HepG2 (cell line): ENCODE measurements around the gene MYBPC2. TPM values are rescaled to one million over a fixed set of nuclear protein-coding genes. Genes with fewer than 3 reads are reported as not detected.

Source experiments
- ARID3A ChIP-seq: IDR thresholded peaks from 2 replicates; pipeline ENCODE4 v1.6.1; 2012; ENCODE audit warnings: low read depth, low read length, improper control_type of control experiment
- ATF5 ChIP-seq: sonication (generic); formaldehyde crosslinking; IDR thresholded peaks from 2 replicates; pipeline ENCODE4 v1.4.0; 2020; ENCODE audit warnings: mild to moderate bottlenecking, low read depth, missing genetic modification reagents
- ATF7 ChIP-seq, 2 experiments: fragments of 450-650 bp in 1 of 2; sonication (generic) in 1 of 2; formaldehyde crosslinking in 1 of 2; IDR thresholded peaks; 2 replicates each; pipeline versions ENCODE4 v1.4.0 to v1.6.1; 2016 to 2020; ENCODE audit warnings: antibody characterized with exemption in 1 of 2, mild to moderate bottlenecking in 1 of 2, missing genetic modification reagents in 1 of 2
- DNMT3B ChIP-seq: conservative IDR thresholded peaks from 2 replicates; pipeline ENCODE4 v1.6.1; 2016; ENCODE audit warnings: missing biosample characterization, control low read depth
- ESRRA ChIP-seq: sonication (generic); formaldehyde crosslinking; IDR thresholded peaks from 2 replicates; pipeline ENCODE4 v1.5.1; 2020; ENCODE audit warnings: mild to moderate bottlenecking, low read depth, missing genetic modification reagents
- LBX2 ChIP-seq: sonication (generic); formaldehyde crosslinking; IDR thresholded peaks from 2 replicates; pipeline ENCODE4 v1.5.0; 2020; ENCODE audit warnings: missing genetic modification reagents, mild to moderate bottlenecking, borderline replicate concordance
- MXD3 ChIP-seq: IDR thresholded peaks from 2 replicates; pipeline ENCODE4 v1.6.1; 2016; ENCODE audit warnings: mild to moderate bottlenecking, missing biosample characterization, missing genetic modification reagents
- PHB2 ChIP-seq: fragments of 450-650 bp; IDR thresholded peaks from 2 replicates; pipeline ENCODE4 v1.6.1; 2018; ENCODE audit not compliant: partially characterized antibody
- PRDM4 ChIP-seq: sonication (generic); formaldehyde crosslinking; IDR thresholded peaks from 2 replicates; pipeline ENCODE4 v1.9.0; 2021; ENCODE audit warnings: missing genetic modification reagents, borderline replicate concordance
- RBM22 ChIP-seq: fragments of 200-400 bp; formaldehyde crosslinking; optimal IDR thresholded peaks from 2 replicates; pipeline ENCODE3; 2017; ENCODE audit warnings: mild to moderate bottlenecking, low read length, moderate library complexity
- SCMH1 ChIP-seq: sonication (generic); formaldehyde crosslinking; IDR thresholded peaks from 2 replicates; pipeline ENCODE4 v1.9.0; 2021; ENCODE audit warnings: missing genetic modification reagents, mild to moderate bottlenecking, borderline replicate concordance
- YY1 ChIP-seq: IDR thresholded peaks from 2 replicates; pipeline ENCODE4 v1.6.1; 2011; ENCODE audit warnings: low read length, low read depth, moderate library complexity, mild to moderate bottlenecking; ENCODE audit not compliant: insufficient read depth, insufficient replicate concordance
- ZNF280B ChIP-seq: sonication (generic); formaldehyde crosslinking; IDR thresholded peaks from 2 replicates; pipeline ENCODE4 v1.5.0; 2020; ENCODE audit warnings: missing genetic modification reagents, mild to moderate bottlenecking, borderline replicate concordance
- ZNF484 ChIP-seq: sonication (generic); formaldehyde crosslinking; IDR thresholded peaks from 2 replicates; pipeline ENCODE4 v1.5.1; 2020; ENCODE audit warnings: mild to moderate bottlenecking, low read depth, missing genetic modification reagents, borderline replicate concordance
- ZNF556 ChIP-seq: sonication (generic); formaldehyde crosslinking; IDR thresholded peaks from 2 replicates; pipeline ENCODE4 v1.4.0; 2020; ENCODE audit warnings: mild to moderate bottlenecking, missing genetic modification reagents, borderline replicate concordance
- ZNF570 ChIP-seq: sonication (generic); formaldehyde crosslinking; IDR thresholded peaks from 2 replicates; pipeline ENCODE4 v1.4.0; 2020; ENCODE audit warnings: mild to moderate bottlenecking, missing genetic modification reagents, borderline replicate concordance
- ZNF704 ChIP-seq: sonication (generic); formaldehyde crosslinking; IDR thresholded peaks from 2 replicates; pipeline ENCODE4 v1.8.1; 2023; ENCODE audit warnings: mild to moderate bottlenecking, inconsistent platforms, moderate library complexity, missing genetic modification reagents, borderline replicate concordance
- ZNF777 ChIP-seq: sonication (generic); formaldehyde crosslinking; IDR thresholded peaks from 2 replicates; pipeline ENCODE4 v1.4.0; 2020; ENCODE audit warnings: missing genetic modification reagents
- ZSCAN12 ChIP-seq: sonication (generic); formaldehyde crosslinking; IDR thresholded peaks from 2 replicates; pipeline ENCODE4 v1.9.0; 2021; ENCODE audit warnings: mild to moderate bottlenecking, missing genetic modification reagents
- polyA plus RNA-seq, 8 experiments: library from polyadenylated mRNA; depleted of rRNA in 3 of 8; stranded (reverse) in 7 of 8; unstranded in 1 of 8; fragments of >200 nt; fragmentation: Illumina TruSeq in 4 of 8; extraction: Trizol in 4 of 8; gene quantifications; 2 replicates each; pipeline versions ENCODE4 v1.2.1 to v1.2.3, GENCODE V29; 2011 to 2016; ENCODE audit warnings: low read depth in 4 of 8, missing spikeins in 1 of 8, mixed read lengths in 1 of 8; ENCODE audit not compliant: insufficient read depth in 1 of 8
- total RNA-seq, 5 experiments: library from RNA; depleted of rRNA; stranded (reverse); fragments of >200 nt; fragmentation: Illumina TruSeq; extraction: Trizol; gene quantifications; 2 replicates each; pipeline ENCODE4 v1.2.3, GENCODE V29; 2016; ENCODE audit warnings: low read depth in 1 of 5

Gene MYBPC2
- total and polyA plus RNA-seq, 2 of the 13 experiments (the other 11 are each of a cell fraction or from before 2014, with no cell fraction given) = not detected

GRCh38 chr19:50461066-50461875 is 28.6 kb downstream of the MYBPC2 start (continued):
- TF ChIP-seq LBX2 (CRISPR knock-in tag) (no peak), SCMH1 (CRISPR knock-in tag) (no peak), ATF5 (CRISPR knock-in tag) (no peak), ESRRA (no peak), PRDM4 (CRISPR knock-in tag) (no peak), ZNF704 (no peak), ZNF280B (CRISPR knock-in tag) (no peak), ARID3A (no peak), ZNF484 (CRISPR knock-in tag) (no peak), YY1 (no peak), ZSCAN12 (CRISPR knock-in tag) (no peak), PHB2 (no peak), DNMT3B (CRISPR knock-in tag) (no peak), RBM22 (no peak), ATF7 (IDR thresholded peaks at IDR 0.05) (no peak), ATF7 (CRISPR knock-in tag; IDR thresholded peaks at IDR 0.05) (0 out of 2 replicates have a peak, but pooled peaks have one; percentile 18), ZNF556 (CRISPR knock-in tag) (no peak), MXD3 (no peak), ZNF570 (CRISPR knock-in tag) (no peak), ZNF777 (CRISPR knock-in tag) (no peak)
